ENCODE data around the gene BMAL1. TPM values are rescaled to one million over a fixed set of nuclear protein-coding genes. Genes with fewer than 3 reads are reported as not detected.

BMAL1 gene
- total and polyA plus RNA-seq, 2 donors from 2014 or later: 9.2 to 20.6 TPM

DNA sequence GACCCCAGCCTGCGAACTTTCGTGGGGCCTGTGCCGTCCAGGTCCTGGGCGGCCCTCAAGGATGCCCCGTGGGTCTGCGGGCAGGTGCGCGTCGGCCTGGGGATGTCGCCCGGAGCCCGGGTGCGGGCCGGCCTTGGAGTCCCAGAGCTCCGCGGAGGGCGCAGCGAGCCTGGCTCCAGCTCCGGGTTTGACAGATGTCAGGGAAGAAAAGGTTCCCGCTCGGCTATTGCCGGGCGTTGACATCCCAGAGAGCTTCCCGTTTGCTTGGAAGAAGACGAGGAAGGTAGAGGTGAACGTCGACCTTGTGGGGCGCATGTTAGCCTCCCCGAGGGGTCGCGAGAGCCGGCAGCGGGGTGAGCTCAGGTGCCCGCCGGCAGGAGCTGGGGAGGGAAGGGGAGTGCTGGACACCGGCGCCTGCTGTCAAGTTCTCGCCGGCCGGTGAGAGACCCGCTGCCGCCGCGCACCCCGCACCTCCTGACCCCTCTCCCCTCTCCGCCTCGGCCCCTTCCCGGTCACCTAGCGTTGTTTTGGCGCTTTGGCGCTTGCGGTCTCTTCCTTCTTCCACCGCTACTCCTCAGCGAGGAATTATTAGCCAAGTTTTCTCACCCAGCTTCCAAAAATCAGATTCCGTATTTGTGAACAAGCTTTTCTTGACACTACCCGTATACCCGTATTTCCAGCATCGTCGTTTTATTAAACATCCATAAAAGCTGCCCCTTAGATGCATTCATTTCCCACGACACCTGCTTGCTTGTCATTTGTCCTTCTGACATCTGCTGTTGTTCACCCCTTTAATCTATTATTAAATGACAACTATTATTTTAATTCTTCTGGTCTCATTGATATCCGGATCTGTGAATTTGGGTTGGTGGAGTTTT lies 1.3 kb downstream of the BMAL1 start:
- no peak overlapping the region for H3K27ac ChIP-seq (ENCODE audit: low read depth in 2 of 2, low read length in 2 of 2)
- no peaks in the 10 kb centered on the region for H3K9me3 ChIP-seq (ENCODE audit: control insufficient read depth in 2 of 3, insufficient read depth in 1 of 3, low read length in 3 of 3)
- intact Hi-C loops (cut with DNase I): no loop called here
- no peaks in the 10 kb centered on the region for H3K36me3 ChIP-seq (ENCODE audit: control insufficient read depth in 2 of 3, insufficient read depth in 3 of 3, low read length in 3 of 3)
- FAIRE-seq (no peak), DNase-seq (peak; percentile 20 to 76 (median 30))
- H3K27me3 ChIP-seq (ENCODE audit: control insufficient read depth, insufficient read depth, low read length): peaks cover 31% of the 10 kb centered on the region
- peak overlapping the region in 2 of 3 donors; percentile 72 to 75 for H3K4me3 ChIP-seq (ENCODE audit: low read length in 3 of 3)
- H3K9ac ChIP-seq (ENCODE audit: low read length in 3 of 3): peak overlapping the region in 2 of 3 donors; percentile 3 to 17
- H3K4me1 ChIP-seq (ENCODE audit: control insufficient read depth in 2 of 3, insufficient read depth in 2 of 3, low read depth in 1 of 3, low read length in 3 of 3): no peaks in the 10 kb centered on the region
- TF ChIP-seq, protein P1, sequence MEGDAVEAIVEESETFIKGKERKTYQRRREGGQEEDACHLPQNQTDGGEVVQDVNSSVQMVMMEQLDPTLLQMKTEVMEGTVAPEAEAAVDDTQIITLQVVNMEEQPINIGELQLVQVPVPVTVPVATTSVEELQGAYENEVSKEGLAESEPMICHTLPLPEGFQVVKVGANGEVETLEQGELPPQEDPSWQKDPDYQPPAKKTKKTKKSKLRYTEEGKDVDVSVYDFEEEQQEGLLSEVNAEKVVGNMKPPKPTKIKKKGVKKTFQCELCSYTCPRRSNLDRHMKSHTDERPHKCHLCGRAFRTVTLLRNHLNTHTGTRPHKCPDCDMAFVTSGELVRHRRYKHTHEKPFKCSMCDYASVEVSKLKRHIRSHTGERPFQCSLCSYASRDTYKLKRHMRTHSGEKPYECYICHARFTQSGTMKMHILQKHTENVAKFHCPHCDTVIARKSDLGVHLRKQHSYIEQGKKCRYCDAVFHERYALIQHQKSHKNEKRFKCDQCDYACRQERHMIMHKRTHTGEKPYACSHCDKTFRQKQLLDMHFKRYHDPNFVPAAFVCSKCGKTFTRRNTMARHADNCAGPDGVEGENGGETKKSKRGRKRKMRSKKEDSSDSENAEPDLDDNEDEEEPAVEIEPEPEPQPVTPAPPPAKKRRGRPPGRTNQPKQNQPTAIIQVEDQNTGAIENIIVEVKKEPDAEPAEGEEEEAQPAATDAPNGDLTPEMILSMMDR (IDR thresholded peaks at IDR 0.05; ENCODE audit: borderline replicate concordance, extremely low read depth, insufficient read depth): no peak

DNA sequence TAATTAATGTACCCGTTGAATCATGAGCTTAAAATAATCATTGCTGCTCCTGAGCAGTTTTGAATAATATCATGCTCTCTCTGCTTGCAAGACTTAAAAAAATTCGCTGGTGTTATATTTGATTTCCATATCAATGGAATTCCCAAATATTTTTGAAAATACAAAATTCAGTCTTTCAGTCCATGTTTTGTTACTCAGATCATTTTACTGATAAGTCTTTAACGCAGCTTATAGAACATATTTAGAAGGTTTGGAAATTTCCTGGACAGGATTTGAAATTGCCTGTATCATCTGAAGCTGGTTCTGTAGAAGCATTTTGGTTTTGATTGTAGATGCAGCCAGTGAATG lies 1.9 kb downstream of the BMAL1 start:
- Histone ChIP-seq H3K9ac (ENCODE audit: low read length in 3 of 3) (no peak overlapping the region), H3K4me1 (ENCODE audit: control insufficient read depth in 2 of 3, insufficient read depth in 2 of 3, low read depth in 1 of 3, low read length in 3 of 3) (no peaks in the 10 kb centered on the region), H3K27ac (ENCODE audit: low read depth in 2 of 2, low read length in 2 of 2) (no peak overlapping the region), H3K4me3 (ENCODE audit: low read length in 3 of 3) (peak overlapping the region in 1 of 3 donors; percentile 72), H3K36me3 (ENCODE audit: control insufficient read depth in 2 of 3, insufficient read depth in 3 of 3, low read length in 3 of 3) (no peaks in the 10 kb centered on the region), H3K9me3 (ENCODE audit: control insufficient read depth in 2 of 3, insufficient read depth in 1 of 3, low read length in 3 of 3) (no peaks in the 10 kb centered on the region), H3K27me3 (ENCODE audit: control insufficient read depth, insufficient read depth, low read length) (peaks cover 29% of the 10 kb centered on the region)
- TF ChIP-seq, protein P1 (IDR thresholded peaks at IDR 0.05; ENCODE audit: borderline replicate concordance, extremely low read depth, insufficient read depth): no peak
- DNase-seq: peak in 1 of 5 donors; percentile 17
- FAIRE-seq: no peak
- intact Hi-C loops (cut with DNase I): no loop called here

DNA sequence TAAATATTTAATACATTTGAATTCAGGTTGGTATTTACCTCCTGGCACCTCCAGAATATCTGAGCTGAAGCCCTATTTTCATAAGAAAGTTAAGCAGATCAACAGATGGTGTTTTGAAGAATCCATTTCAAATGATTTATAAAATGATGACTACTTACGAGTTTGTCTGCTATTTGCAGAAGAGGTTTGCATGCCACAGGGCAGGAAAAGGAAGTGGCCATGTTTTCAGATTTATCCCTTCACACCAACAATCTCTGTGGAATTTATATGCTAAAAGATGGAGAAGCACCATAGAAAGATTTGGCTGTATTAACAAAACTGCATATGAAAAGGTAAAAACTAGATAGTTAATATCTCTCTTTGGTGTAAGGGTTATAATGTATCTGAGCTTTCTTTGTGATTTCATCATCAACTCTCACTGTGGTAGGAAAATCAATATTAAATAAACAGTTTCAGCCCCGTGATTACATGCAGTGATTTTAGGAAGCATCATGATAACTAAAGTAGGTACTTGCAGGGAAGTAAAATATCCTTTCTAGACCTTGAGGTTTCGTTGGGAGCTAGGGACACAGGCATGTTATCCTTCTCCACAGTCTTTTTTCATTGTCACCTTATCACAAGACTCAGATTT lies 2.6 kb downstream of the BMAL1 start:
- Histone ChIP-seq H3K9me3 (ENCODE audit: control insufficient read depth in 2 of 3, insufficient read depth in 1 of 3, low read length in 3 of 3) (no peaks in the 10 kb centered on the region), H3K4me1 (ENCODE audit: control insufficient read depth in 2 of 3, insufficient read depth in 2 of 3, low read depth in 1 of 3, low read length in 3 of 3) (no peaks in the 10 kb centered on the region), H3K4me3 (ENCODE audit: low read length in 3 of 3) (no peak overlapping the region), H3K9ac (ENCODE audit: low read length in 3 of 3) (no peak overlapping the region), H3K36me3 (ENCODE audit: control insufficient read depth in 2 of 3, insufficient read depth in 3 of 3, low read length in 3 of 3) (peaks cover 0 to 2% (median 0%) of the 10 kb centered on the region in 3 donors), H3K27ac (ENCODE audit: low read depth in 2 of 2, low read length in 2 of 2) (no peak overlapping the region), H3K27me3 (ENCODE audit: control insufficient read depth, insufficient read depth, low read length) (peaks cover 26% of the 10 kb centered on the region)
- TF ChIP-seq, protein P1 (IDR thresholded peaks at IDR 0.05; ENCODE audit: borderline replicate concordance, extremely low read depth, insufficient read depth): no peak
- no peak for DNase-seq
- FAIRE-seq: no peak
- intact Hi-C loops (cut with DNase I): no loop called here

Measured in kidney (tissue), 14 donors.